Epithelial cell of esophagus (primary cell): ENCODE measurements around the gene ZNF184.
A peak's percentile ranks its signal among the peaks of the same experiment; 100 is the strongest.
"Not testable (repeated sequence)": the region's sequence is repeated elsewhere in the genome, so short reads cannot be mapped to it uniquely, and the experiment has no call there.

Experiments used
- DNase-seq: peaks from one replicate; pipeline ENCODE4 v3.0.0; 2010; ENCODE audit warnings: low read depth
- H3K4me3 ChIP-seq: 2 replicates; pipeline ENCODE4 v1.5.1; 2011; ENCODE audit warnings: mild to moderate bottlenecking, low read length, control low read depth
- TF ChIP-seq, protein P1 (sequence below): IDR thresholded peaks from 2 replicates; pipeline ENCODE4 v1.5.1; 2011; ENCODE audit warnings: low read depth, mild to moderate bottlenecking, low read length, control low read depth, inconsistent platforms; ENCODE audit not compliant: insufficient read depth; ENCODE audit errors: missing control alignments

Gene ZNF184

DNA sequence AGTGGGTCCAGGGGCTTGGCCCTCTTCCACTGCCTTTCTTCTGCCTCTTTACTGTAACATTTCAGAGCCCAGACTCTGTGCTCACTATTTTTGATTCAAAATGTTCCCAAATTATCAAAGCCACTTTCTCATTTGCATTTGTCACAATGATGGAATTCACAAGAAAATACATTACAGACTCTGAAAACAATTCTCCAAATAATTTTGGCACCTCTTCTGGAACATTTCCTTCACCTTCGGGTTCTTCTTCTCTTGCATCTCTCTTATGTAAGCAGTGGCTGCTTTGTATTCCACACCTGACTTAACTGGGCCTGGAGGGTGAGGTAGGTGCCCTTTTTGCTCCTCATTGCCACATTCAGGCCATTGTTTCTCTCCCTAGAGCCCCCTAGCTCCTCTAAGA is 30.0 kb downstream of the ZNF184 start:
- TF ChIP-seq, protein P1, sequence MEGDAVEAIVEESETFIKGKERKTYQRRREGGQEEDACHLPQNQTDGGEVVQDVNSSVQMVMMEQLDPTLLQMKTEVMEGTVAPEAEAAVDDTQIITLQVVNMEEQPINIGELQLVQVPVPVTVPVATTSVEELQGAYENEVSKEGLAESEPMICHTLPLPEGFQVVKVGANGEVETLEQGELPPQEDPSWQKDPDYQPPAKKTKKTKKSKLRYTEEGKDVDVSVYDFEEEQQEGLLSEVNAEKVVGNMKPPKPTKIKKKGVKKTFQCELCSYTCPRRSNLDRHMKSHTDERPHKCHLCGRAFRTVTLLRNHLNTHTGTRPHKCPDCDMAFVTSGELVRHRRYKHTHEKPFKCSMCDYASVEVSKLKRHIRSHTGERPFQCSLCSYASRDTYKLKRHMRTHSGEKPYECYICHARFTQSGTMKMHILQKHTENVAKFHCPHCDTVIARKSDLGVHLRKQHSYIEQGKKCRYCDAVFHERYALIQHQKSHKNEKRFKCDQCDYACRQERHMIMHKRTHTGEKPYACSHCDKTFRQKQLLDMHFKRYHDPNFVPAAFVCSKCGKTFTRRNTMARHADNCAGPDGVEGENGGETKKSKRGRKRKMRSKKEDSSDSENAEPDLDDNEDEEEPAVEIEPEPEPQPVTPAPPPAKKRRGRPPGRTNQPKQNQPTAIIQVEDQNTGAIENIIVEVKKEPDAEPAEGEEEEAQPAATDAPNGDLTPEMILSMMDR: no peak
- H3K4me3 ChIP-seq: no peak overlapping the region
- DNase-seq: no peak

DNA sequence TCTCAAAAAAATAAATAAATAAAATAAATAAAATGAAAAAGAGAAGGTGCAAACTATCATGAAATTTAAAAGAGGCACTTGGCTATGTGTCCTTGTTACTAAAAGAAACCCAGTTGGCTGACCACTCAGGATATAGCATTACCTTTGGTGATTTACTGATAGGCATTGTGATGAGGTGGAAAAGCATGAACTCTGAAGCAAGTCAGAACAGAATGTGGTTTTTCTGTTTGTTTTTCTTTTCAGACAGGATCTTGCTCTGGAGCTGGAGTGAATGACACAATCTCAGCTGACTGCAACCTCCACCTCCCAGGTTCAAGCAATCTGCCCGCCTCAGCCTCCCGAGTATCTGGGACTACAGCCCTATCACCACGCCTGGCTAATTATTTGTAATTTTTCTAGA is 31.9 kb downstream of the ZNF184 start:
- TF ChIP-seq, protein P1: no peak
- DNase-seq: peak; percentile 80

DNA sequence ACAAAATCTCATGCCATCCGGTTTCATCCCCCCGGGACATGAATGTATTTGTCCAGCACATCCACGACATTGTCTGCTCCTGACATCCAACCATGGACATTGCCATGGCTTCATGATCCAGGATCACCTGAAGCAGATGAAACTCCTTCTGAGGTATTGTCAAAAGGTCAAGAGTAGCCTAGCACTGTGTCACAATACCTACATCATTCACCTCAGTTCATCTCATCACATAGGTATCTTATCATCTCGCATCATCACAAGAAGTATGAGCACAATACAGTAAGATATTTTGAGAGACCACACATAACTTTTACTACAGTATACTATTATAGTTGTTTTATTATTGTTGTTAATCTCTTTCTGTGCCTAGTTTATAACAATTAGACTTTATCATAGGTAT is 33.5 kb downstream of the ZNF184 start:
- DNase-seq: no peak
- TF ChIP-seq, protein P1: no peak
- no peak overlapping the region for H3K4me3 ChIP-seq

More for the DNA sequence above, 31.9 kb downstream of the ZNF184 start:
- H3K4me3 ChIP-seq: no peak overlapping the region

DNA sequence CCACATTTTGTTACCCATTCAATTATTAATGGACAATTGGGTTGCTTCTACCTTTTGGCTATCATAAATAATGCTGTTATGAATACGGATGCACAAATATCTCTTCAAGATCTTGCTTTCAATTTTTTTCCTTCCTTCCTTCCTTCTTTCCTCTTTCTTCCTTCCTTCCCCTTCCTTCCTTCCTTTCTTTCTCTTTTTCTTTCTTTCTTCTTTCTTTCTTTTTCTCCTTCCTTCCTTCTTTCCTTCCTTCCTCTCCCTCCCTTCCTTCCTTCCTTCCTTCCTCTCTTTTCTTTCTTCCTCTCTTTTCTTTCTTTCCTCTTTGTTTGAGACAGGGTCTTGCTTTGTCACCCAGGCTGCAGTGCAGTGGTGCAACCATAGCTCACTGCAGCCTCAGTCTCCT is 39.2 kb downstream of the ZNF184 start:
- no peak for DNase-seq

DNA sequence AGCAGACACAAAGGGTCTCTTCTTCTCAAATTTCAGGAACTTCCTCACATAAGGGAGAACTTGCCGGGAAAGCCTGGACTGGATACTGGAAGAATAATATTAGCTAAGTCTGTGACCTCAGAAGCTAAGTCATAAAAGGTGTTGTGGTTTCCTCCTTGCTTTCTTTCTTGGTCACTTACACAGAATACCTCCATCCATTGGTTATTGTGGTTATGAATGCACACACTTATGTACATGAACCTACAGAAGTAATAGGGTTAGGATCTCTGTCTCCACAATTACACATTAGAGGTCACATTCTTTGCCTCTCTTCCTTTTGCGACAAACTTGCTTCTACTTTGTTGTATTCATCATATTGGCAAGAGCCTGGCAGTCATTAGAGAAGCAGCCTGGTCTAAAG is 43.9 kb downstream of the ZNF184 start:
- DNase-seq: no peak
- TF ChIP-seq, protein P1: no peak
- no peak overlapping the region for H3K4me3 ChIP-seq

More for the DNA sequence above, 39.2 kb downstream of the ZNF184 start:
- TF ChIP-seq, protein P1: no peak
- no peak overlapping the region for H3K4me3 ChIP-seq

DNA sequence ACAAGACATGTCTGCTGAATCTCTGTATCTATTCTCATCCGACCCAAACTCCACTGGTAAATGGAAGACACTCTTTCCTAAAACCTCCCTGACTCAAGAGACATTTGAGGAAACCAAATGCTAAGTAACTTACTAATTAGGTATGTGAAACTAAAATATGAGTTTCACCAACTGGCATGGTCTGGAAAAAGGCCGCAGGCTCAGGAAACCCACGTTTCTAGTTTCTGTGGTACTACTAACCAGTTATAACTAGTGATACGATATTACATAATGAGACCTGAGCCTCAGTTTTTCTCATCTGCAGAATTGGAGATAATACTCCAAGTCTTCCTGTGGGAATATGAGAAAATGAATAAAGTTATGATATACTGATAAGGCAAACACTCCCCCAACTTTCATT is 44.4 kb downstream of the ZNF184 start:
- TF ChIP-seq, protein P1: no peak
- no peak overlapping the region for H3K4me3 ChIP-seq
- no peak for DNase-seq

DNA sequence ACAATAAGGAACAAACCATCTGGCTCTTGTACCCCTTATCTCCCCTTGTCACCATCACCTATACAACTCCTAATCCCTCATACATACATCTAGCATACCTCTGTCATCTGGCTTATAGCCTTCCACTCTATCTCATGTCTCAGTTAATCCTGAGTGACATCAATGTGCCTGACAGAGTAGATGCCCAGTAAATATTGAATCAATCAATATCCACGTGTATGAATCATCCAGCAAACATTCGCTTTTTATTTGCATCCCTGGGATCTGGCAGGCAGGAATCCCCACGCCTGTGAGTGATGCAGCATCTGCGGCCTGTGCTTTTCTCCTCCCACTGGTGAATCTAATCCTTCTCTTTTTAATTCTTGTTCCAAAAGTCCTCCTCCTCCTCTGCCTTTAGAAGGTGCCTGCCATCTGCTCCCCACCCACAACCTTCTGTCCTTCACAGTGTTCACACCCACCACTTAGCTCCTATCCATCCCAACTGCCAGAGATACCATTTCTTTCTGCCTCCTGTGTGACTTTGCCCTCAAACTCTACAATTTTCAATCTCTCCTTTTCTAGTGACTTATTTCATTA is 46.8 kb downstream of the ZNF184 start:
- DNase-seq: no peak
- TF ChIP-seq, protein P1: no peak
- no peak overlapping the region for H3K4me3 ChIP-seq

DNA sequence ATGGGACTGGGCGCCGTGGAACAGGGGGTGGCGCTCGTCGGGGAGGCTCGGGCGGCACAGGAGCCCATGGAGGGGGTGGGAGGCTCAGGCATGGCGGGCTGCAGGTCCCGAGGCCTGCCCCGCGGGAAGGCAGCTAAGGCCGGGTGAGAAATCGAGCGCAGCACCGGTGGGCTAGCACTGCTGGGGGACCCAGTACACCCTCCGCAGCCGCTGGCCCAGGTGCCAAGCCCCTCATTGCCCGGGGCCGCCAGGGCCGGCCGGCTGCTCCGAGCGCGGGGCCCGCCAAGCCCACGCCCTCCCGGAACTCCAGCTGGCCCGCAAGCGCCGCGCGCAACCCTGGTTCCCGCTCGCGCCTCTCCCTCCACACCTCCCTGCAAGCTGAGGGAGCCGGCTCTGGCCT is 48.1 kb downstream of the ZNF184 start:
- H3K4me3 ChIP-seq, DNase-seq: not testable (repeated sequence)
